Progenitor cell of endocrine pancreas (in vitro differentiated cells): ENCODE measurements around the gene OSBPL5. TPM values are rescaled to one million over a fixed set of nuclear protein-coding genes. Genes with fewer than 3 reads are reported as not detected.
A peak's percentile ranks its signal among the peaks of the same experiment; 100 is the strongest.

ENCODE experiments used
- DNase-seq: peaks from one replicate; pipeline ENCODE4 v3.0.0; 2021; ENCODE audit warnings: low spot score; ENCODE audit not compliant: unreplicated experiment
- H3K27ac Mint-ChIP-seq: 2 replicates; pipeline ENCODE4 v1.8.0; 2021; ENCODE audit warnings: mild to moderate bottlenecking, moderate library complexity, mixed read lengths
- H3K27me3 Mint-ChIP-seq: 2 replicates; pipeline ENCODE4 v1.8.0; 2021; ENCODE audit warnings: mixed read lengths
- H3K36me3 Mint-ChIP-seq: 2 replicates; pipeline ENCODE4 v1.8.0; 2022; ENCODE audit warnings: mixed read lengths; ENCODE audit not compliant: insufficient read depth
- H3K4me1 Mint-ChIP-seq: 2 replicates; pipeline ENCODE4 v1.8.0; 2021; ENCODE audit warnings: low read depth, mixed read lengths
- H3K4me3 Mint-ChIP-seq: 2 replicates; pipeline ENCODE4 v1.8.0; 2021; ENCODE audit warnings: low read depth, mild to moderate bottlenecking, moderate library complexity, mixed read lengths
- H3K9me3 Mint-ChIP-seq: 2 replicates; pipeline ENCODE4 v1.8.0; 2021; ENCODE audit warnings: low read depth, mixed read lengths
- total RNA-seq: library from RNA; stranded (reverse); gene quantifications from 2 replicates; pipeline ENCODE4 v1.2.1, GENCODE V29; 2021
- TF ChIP-seq, protein P1 (sequence below): fragments of 200-600 bp; sonication (generic); IDR thresholded peaks from one replicate; pipeline ENCODE4 v1.5.0; 2021; ENCODE audit warnings: antibody characterized with exemption, mild to moderate bottlenecking; ENCODE audit not compliant: unreplicated experiment

The OSBPL5 gene
- total RNA-seq, 1 donor from 2014 or later: 11.9 TPM

- Mint-ChIP-seq H3K36me3 (peaks cover 3% of the 10 kb centered on the region), H3K4me3 (no peak overlapping the region), H3K9me3 (no peaks in the 10 kb centered on the region), H3K27me3 (peaks cover 21% of the 10 kb centered on the region), H3K4me1 (no peaks in the 10 kb centered on the region), H3K27ac (no peak overlapping the region)
- TF ChIP-seq, protein P1, sequence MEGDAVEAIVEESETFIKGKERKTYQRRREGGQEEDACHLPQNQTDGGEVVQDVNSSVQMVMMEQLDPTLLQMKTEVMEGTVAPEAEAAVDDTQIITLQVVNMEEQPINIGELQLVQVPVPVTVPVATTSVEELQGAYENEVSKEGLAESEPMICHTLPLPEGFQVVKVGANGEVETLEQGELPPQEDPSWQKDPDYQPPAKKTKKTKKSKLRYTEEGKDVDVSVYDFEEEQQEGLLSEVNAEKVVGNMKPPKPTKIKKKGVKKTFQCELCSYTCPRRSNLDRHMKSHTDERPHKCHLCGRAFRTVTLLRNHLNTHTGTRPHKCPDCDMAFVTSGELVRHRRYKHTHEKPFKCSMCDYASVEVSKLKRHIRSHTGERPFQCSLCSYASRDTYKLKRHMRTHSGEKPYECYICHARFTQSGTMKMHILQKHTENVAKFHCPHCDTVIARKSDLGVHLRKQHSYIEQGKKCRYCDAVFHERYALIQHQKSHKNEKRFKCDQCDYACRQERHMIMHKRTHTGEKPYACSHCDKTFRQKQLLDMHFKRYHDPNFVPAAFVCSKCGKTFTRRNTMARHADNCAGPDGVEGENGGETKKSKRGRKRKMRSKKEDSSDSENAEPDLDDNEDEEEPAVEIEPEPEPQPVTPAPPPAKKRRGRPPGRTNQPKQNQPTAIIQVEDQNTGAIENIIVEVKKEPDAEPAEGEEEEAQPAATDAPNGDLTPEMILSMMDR: no peak
- DNase-seq: no peak
These were observed 72.4 kb downstream of the OSBPL5 start for GRCh38 chr11:3092603-3093141.

- peak; percentile 65 for DNase-seq
- no peaks in the 10 kb centered on the region for H3K9me3 Mint-ChIP-seq
- no peaks in the 10 kb centered on the region for H3K4me1 Mint-ChIP-seq
- no peak overlapping the region for H3K27ac Mint-ChIP-seq
- TF ChIP-seq, protein P1: peak; percentile 99
- H3K36me3 Mint-ChIP-seq: no peaks in the 10 kb centered on the region
- no peak overlapping the region for H3K4me3 Mint-ChIP-seq
- peaks cover 15% of the 10 kb centered on the region for H3K27me3 Mint-ChIP-seq
These were observed 73.1 kb downstream of the OSBPL5 start for GRCh38 chr11:3091846-3092602.

GRCh38 chr11:3091081-3091845, 73.8 kb downstream of the OSBPL5 start:
- no peak overlapping the region for H3K4me3 Mint-ChIP-seq
- TF ChIP-seq, protein P1: no peak
- no peaks in the 10 kb centered on the region for H3K36me3 Mint-ChIP-seq
- DNase-seq: no peak
- H3K4me1 Mint-ChIP-seq: no peaks in the 10 kb centered on the region
- no peaks in the 10 kb centered on the region for H3K9me3 Mint-ChIP-seq
- peaks cover 8% of the 10 kb centered on the region for H3K27me3 Mint-ChIP-seq
- H3K27ac Mint-ChIP-seq: no peak overlapping the region

GRCh38 chr11:3090096-3090901, 74.8 kb downstream of the OSBPL5 start:
- DNase-seq: no peak
- TF ChIP-seq, protein P1: no peak

More at GRCh38 chr11:3090096-3090901, 74.8 kb downstream of the OSBPL5 start:
- Mint-ChIP-seq H3K4me3 (no peak overlapping the region), H3K4me1 (no peaks in the 10 kb centered on the region), H3K27me3 (peaks cover 8% of the 10 kb centered on the region), H3K27ac (no peak overlapping the region), H3K36me3 (no peaks in the 10 kb centered on the region), H3K9me3 (no peaks in the 10 kb centered on the region)
